ENCODE data around the gene APOC1. TPM values are rescaled to one million over a fixed set of nuclear protein-coding genes. Genes with fewer than 3 reads are reported as not detected.
"Not testable (repeated sequence)": the region's sequence is repeated elsewhere in the genome, so short reads cannot be mapped to it uniquely, and the experiment has no call there.

APOC1 gene
- total RNA-seq: 1 to 10 TPM in 1 of 2 experiments, not detected in 1; 1.9 TPM

GRCh38 chr19:44914433-44915206 is at the start of gene APOC1:
TSS of gene APOC1 (plus strand) at chr19:44914608. CDS start at chr19:44914892, 284 bp downstream.
- not testable (repeated sequence) for H3K36me3 Mint-ChIP-seq; H3K9me3 Mint-ChIP-seq (ENCODE audit: low read depth)
- CTCF ChIA-PET: interaction anchor here (0.6 to 1.4 kb wide), 3 partner anchors 38 to 145 kb away, joined by 3 to 5 read pairs (median 4); no protein-coding TSS in a partner anchor
- peak within 1 kb of the TSS; percentile 83 for H3K4me3 Mint-ChIP-seq
- peak within 1 kb of the TSS; percentile 85 for H3K27ac Mint-ChIP-seq
- H3K4me1 Mint-ChIP-seq: peaks cover 14% of the 10 kb centered on the region
- H3K27me3 Mint-ChIP-seq: peaks cover 26% of the 10 kb centered on the region
- ATAC-seq (peak; percentile 99), DNase-seq (peak; percentile 86)

- H3K9me3 Mint-ChIP-seq (ENCODE audit: low read depth): no peaks in the 10 kb centered on the region
- H3K27me3 Mint-ChIP-seq: no peaks in the 10 kb centered on the region
- CTCF ChIA-PET: no interaction called here
- no peaks in the 10 kb centered on the region for H3K36me3 Mint-ChIP-seq
- DNase-seq (no peak), ATAC-seq (no peak)
- H3K4me1 Mint-ChIP-seq: no peaks in the 10 kb centered on the region
- H3K4me3 Mint-ChIP-seq: no peak overlapping the region
- no peak overlapping the region for H3K27ac Mint-ChIP-seq
Observed at GRCh38 chr19:44865196-44865767, 49.1 kb upstream of the APOC1 start.

- no peaks in the 10 kb centered on the region for H3K9me3 Mint-ChIP-seq (ENCODE audit: low read depth)
- H3K4me1 Mint-ChIP-seq: no peaks in the 10 kb centered on the region
- H3K4me3 Mint-ChIP-seq: no peak overlapping the region
- ATAC-seq: no peak
- H3K27ac Mint-ChIP-seq: no peak overlapping the region
- H3K27me3 Mint-ChIP-seq: no peaks in the 10 kb centered on the region
- DNase-seq: no peak
- CTCF ChIA-PET: interaction anchor here (0.6 to 1.6 kb wide), 2 partner anchors 9 to 142 kb away, joined by 3 to 6 read pairs; no protein-coding TSS in a partner anchor
- no peaks in the 10 kb centered on the region for H3K36me3 Mint-ChIP-seq
Observed at GRCh38 chr19:44866664-44867063, 47.7 kb upstream of the APOC1 start.

- CTCF ChIA-PET: interaction anchor here (1.6 kb wide), 1 partner anchor 143 kb away, joined by 6 read pairs; no protein-coding TSS in a partner anchor
- Mint-ChIP-seq H3K27me3 (no peaks in the 10 kb centered on the region), H3K4me3 (no peak overlapping the region), H3K9me3 (ENCODE audit: low read depth) (no peaks in the 10 kb centered on the region), H3K27ac (no peak overlapping the region), H3K36me3 (no peaks in the 10 kb centered on the region), H3K4me1 (no peaks in the 10 kb centered on the region)
- DNase-seq (no peak), ATAC-seq (no peak)
Observed at GRCh38 chr19:44867578-44867977, 46.8 kb upstream of the APOC1 start.

- no peaks in the 10 kb centered on the region for H3K36me3 Mint-ChIP-seq
- no peak for ATAC-seq
Observed at GRCh38 chr19:44869733-44870470, 44.5 kb upstream of the APOC1 start.

GRCh38 chr19:44871809-44872208 is 42.6 kb upstream of the APOC1 start:
- CTCF ChIA-PET: no interaction called here
- no peak overlapping the region for H3K4me3 Mint-ChIP-seq
- no peak overlapping the region for H3K27ac Mint-ChIP-seq
- H3K9me3 Mint-ChIP-seq (ENCODE audit: low read depth): no peaks in the 10 kb centered on the region
- no peaks in the 10 kb centered on the region for H3K27me3 Mint-ChIP-seq
- H3K36me3 Mint-ChIP-seq: no peaks in the 10 kb centered on the region
- DNase-seq: no peak
- H3K4me1 Mint-ChIP-seq: no peaks in the 10 kb centered on the region
- no peak for ATAC-seq

More at GRCh38 chr19:44869733-44870470, 44.5 kb upstream of the APOC1 start:
- no peak overlapping the region for H3K27ac Mint-ChIP-seq
- no peak for DNase-seq
- no peaks in the 10 kb centered on the region for H3K4me1 Mint-ChIP-seq
- H3K4me3 Mint-ChIP-seq: no peak overlapping the region
- no peaks in the 10 kb centered on the region for H3K27me3 Mint-ChIP-seq
- CTCF ChIA-PET: interaction anchor here (0.9 kb wide), 1 partner anchor 32 kb away, joined by 3 read pairs; no protein-coding TSS in a partner anchor
- H3K9me3 Mint-ChIP-seq (ENCODE audit: low read depth): no peaks in the 10 kb centered on the region

- ATAC-seq: no peak
- CTCF ChIA-PET: no interaction called here
- H3K9me3 Mint-ChIP-seq (ENCODE audit: low read depth): no peaks in the 10 kb centered on the region
Observed at GRCh38 chr19:44872661-44873060, 41.7 kb upstream of the APOC1 start.

GRCh38 chr19:44874317-44874716 is 40.1 kb upstream of the APOC1 start:
- H3K4me3 Mint-ChIP-seq: no peak overlapping the region
- H3K27me3 Mint-ChIP-seq: no peaks in the 10 kb centered on the region
- DNase-seq (no peak), ATAC-seq (no peak)
- H3K9me3 Mint-ChIP-seq (ENCODE audit: low read depth): no peaks in the 10 kb centered on the region
- H3K4me1 Mint-ChIP-seq: peaks cover 3% of the 10 kb centered on the region
- CTCF ChIA-PET: no interaction called here
- no peak overlapping the region for H3K27ac Mint-ChIP-seq
- H3K36me3 Mint-ChIP-seq: no peaks in the 10 kb centered on the region

More at GRCh38 chr19:44872661-44873060, 41.7 kb upstream of the APOC1 start:
- Mint-ChIP-seq H3K27ac (no peak overlapping the region), H3K4me1 (peaks cover 3% of the 10 kb centered on the region), H3K27me3 (no peaks in the 10 kb centered on the region), H3K4me3 (no peak overlapping the region), H3K36me3 (no peaks in the 10 kb centered on the region)
- DNase-seq: no peak

GRCh38 chr19:44875666-44876451 is 38.5 kb upstream of the APOC1 start:
- Mint-ChIP-seq H3K27me3 (no peaks in the 10 kb centered on the region), H3K4me3 (no peak overlapping the region), H3K9me3 (ENCODE audit: low read depth) (no peaks in the 10 kb centered on the region), H3K36me3 (no peaks in the 10 kb centered on the region), H3K27ac (no peak overlapping the region), H3K4me1 (peaks cover 3% of the 10 kb centered on the region)
- DNase-seq (no peak), ATAC-seq (no peak)
- CTCF ChIA-PET: interaction anchor here (0.7 kb wide), 1 partner anchor 9 kb away, joined by 3 read pairs; no protein-coding TSS in a partner anchor

- CTCF ChIA-PET: no interaction called here
- Mint-ChIP-seq H3K27me3 (no peaks in the 10 kb centered on the region), H3K9me3 (ENCODE audit: low read depth) (no peaks in the 10 kb centered on the region), H3K4me1 (peaks cover 3% of the 10 kb centered on the region), H3K27ac (no peak overlapping the region), H3K36me3 (no peaks in the 10 kb centered on the region), H3K4me3 (no peak overlapping the region)
- ATAC-seq (no peak), DNase-seq (no peak)
Observed at GRCh38 chr19:44876930-44877535, 37.4 kb upstream of the APOC1 start.

- Mint-ChIP-seq H3K27me3 (no peaks in the 10 kb centered on the region), H3K4me1 (peaks cover 3% of the 10 kb centered on the region), H3K4me3 (no peak overlapping the region), H3K36me3 (no peaks in the 10 kb centered on the region), H3K9me3 (ENCODE audit: low read depth) (no peaks in the 10 kb centered on the region), H3K27ac (no peak overlapping the region)
- ATAC-seq: no peak
- CTCF ChIA-PET: interaction anchor here (0.6 kb wide), 1 partner anchor 423 kb away, joined by 4 read pairs; no protein-coding TSS in a partner anchor
- no peak for DNase-seq
Observed at GRCh38 chr19:44878120-44878865, 36.1 kb upstream of the APOC1 start.

Measured in activated CD8-positive, alpha-beta memory T cell treated with anti-CD3 and anti-CD28 coated beads, Interleukin-2, amount 10 ng/mL, durations not matched to agents 7 days and 5 days (primary cell).